Measurements from ENCODE around the gene HOXD13.

DNA sequence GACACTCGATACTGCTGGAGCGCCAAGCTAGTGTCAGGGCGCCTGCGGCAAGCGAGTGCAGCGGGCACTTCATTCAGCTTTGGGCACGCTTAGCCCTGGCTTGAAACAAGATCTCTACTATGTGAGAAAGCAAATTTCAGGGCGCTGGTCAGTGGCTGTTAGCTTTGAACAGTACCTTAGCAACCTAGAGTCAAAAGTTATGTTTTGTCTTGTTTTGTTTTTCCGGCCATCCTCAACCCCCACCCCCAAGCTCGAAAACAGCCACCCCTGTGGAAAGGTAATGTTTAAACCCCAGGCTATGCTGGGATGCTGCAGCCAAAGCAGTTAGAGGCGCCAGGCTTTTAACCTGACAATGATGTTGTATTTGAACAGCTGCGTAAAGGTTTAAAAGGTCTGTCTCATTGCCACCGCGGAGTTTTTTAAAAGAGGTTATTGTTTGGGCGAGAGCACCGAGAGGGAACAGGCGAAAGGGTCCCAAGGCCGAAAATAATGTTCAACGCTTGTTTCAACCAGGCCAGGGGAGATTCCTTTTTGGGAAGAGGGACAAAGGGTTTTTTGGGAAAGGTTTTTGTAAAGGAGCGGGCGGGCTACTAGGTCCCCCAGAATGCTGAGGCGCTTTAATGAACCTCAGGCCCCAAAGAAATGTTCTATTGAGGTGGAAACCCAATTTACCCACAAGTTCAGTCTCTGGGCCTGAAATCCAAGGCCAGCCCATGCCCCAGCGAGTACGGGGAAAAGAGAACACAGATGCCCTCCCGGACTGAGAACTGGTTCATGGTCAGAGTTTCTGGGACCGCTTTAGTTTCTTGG lies 21.8 kb downstream of the HOXD13 start:
- TF ChIP-seq, protein P1, sequence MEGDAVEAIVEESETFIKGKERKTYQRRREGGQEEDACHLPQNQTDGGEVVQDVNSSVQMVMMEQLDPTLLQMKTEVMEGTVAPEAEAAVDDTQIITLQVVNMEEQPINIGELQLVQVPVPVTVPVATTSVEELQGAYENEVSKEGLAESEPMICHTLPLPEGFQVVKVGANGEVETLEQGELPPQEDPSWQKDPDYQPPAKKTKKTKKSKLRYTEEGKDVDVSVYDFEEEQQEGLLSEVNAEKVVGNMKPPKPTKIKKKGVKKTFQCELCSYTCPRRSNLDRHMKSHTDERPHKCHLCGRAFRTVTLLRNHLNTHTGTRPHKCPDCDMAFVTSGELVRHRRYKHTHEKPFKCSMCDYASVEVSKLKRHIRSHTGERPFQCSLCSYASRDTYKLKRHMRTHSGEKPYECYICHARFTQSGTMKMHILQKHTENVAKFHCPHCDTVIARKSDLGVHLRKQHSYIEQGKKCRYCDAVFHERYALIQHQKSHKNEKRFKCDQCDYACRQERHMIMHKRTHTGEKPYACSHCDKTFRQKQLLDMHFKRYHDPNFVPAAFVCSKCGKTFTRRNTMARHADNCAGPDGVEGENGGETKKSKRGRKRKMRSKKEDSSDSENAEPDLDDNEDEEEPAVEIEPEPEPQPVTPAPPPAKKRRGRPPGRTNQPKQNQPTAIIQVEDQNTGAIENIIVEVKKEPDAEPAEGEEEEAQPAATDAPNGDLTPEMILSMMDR (IDR thresholded peaks at IDR 0.05): no peak
- no peak for TF ChIP-seq POLR2A (IDR thresholded peaks at IDR 0.05)

Data from thyroid gland (tissue), 4 donors.